Natural killer cell (primary cell): Measurements from ENCODE around the gene LCN9. TPM values are rescaled to one million over a fixed set of nuclear protein-coding genes. Genes with fewer than 3 reads are reported as not detected.

Experiments used
- ATAC-seq, 3 donors: fragments of 150-1000 bp in 2 of 3; fragments of 200-7000 bp in 1 of 3; cut with Tn5 transposase; 1 replicate in 1 of 3; 2 replicates in 2 of 3; pipeline ENCODE4 v1.10.0; 2021; ENCODE audit warnings: mild to moderate bottlenecking in 2 of 3, moderate library complexity in 2 of 3
- DNase-seq, 2 donors: peaks; one replicate each; pipeline versions ENCODE4 v3.0.0 to v3.0.0-alpha.2; 2013 to 2021; ENCODE audit warnings: mixed read lengths in 1 of 2
- H3K27ac ChIP-seq: one replicate; pipeline ENCODE4 v1.5.1; 2013; ENCODE audit warnings: mild to moderate bottlenecking, low read length
- H3K27me3 ChIP-seq: one replicate; pipeline ENCODE4 v1.6.1; 2013; ENCODE audit warnings: low read length; ENCODE audit not compliant: control insufficient read depth, insufficient read depth
- H3K36me3 ChIP-seq: one replicate; pipeline ENCODE4 v1.6.1; 2013; ENCODE audit warnings: low read length; ENCODE audit not compliant: control insufficient read depth, insufficient read depth
- H3K4me1 ChIP-seq: one replicate; pipeline ENCODE4 v1.6.1; 2013; ENCODE audit warnings: low read length; ENCODE audit not compliant: control insufficient read depth, insufficient read depth
- H3K4me3 ChIP-seq: one replicate; pipeline ENCODE4 v1.5.1; 2013; ENCODE audit warnings: low read length
- H3K9me3 ChIP-seq: one replicate; pipeline ENCODE4 v1.6.1; 2013; ENCODE audit warnings: low read length; ENCODE audit not compliant: control insufficient read depth, insufficient read depth
- H3K27ac Mint-ChIP-seq, 2 donors: one replicate each; pipeline ENCODE4 v1.8.0; 2022; ENCODE audit warnings: mild to moderate bottlenecking in 2 of 2, mixed read lengths in 2 of 2, moderate library complexity in 1 of 2
- H3K27me3 Mint-ChIP-seq, 2 donors: one replicate each; pipeline ENCODE4 v1.8.0; 2022; ENCODE audit warnings: low read depth in 2 of 2, mixed read lengths in 2 of 2
- H3K36me3 Mint-ChIP-seq: one replicate; pipeline ENCODE4 v1.8.0; 2022; ENCODE audit warnings: mixed read lengths
- H3K4me1 Mint-ChIP-seq, 2 donors: one replicate each; pipeline ENCODE4 v1.8.0; 2022; ENCODE audit warnings: mixed read lengths in 2 of 2
- H3K4me3 Mint-ChIP-seq: one replicate; pipeline ENCODE4 v1.8.0; 2022; ENCODE audit warnings: mild to moderate bottlenecking, moderate library complexity, mixed read lengths
- H3K9me3 Mint-ChIP-seq, 2 donors: one replicate each; pipeline ENCODE4 v1.8.0; 2022; ENCODE audit warnings: mixed read lengths in 2 of 2
- WGBS: methylation state at CpG from one replicate; pipeline ENCODE4 v1.1.7; 2013; ENCODE audit warnings: missing lambda C conversion rate; ENCODE audit not compliant: insufficient coverage; 5-methylcytosine and 5-hydroxymethylcytosine counted together
- intact Hi-C: fragments of 100-400 bp; cut with micrococcal nuclease; formaldehyde crosslinking; loops from one replicate; pipeline ENCODE4 v1.14.2; 2022
- total RNA-seq, 4 donors: library from RNA; stranded (reverse); fragments of 120-200 nt in 1 of 4; gene quantifications; one replicate each; pipeline versions ENCODE4 v1.2.3 to v1.2.4, GENCODE V29; 2013 to 2022
- TF ChIP-seq, protein P1 (sequence below): fragments of 200-600 bp; IDR thresholded peaks from one replicate; pipeline ENCODE4 v1.8.0; 2022; ENCODE audit warnings: antibody characterized with exemption

The LCN9 gene
- total RNA-seq, 3 donors from 2014 or later (not counting 1 experiment from before 2014, with no cell fraction given), result not detected

DNA sequence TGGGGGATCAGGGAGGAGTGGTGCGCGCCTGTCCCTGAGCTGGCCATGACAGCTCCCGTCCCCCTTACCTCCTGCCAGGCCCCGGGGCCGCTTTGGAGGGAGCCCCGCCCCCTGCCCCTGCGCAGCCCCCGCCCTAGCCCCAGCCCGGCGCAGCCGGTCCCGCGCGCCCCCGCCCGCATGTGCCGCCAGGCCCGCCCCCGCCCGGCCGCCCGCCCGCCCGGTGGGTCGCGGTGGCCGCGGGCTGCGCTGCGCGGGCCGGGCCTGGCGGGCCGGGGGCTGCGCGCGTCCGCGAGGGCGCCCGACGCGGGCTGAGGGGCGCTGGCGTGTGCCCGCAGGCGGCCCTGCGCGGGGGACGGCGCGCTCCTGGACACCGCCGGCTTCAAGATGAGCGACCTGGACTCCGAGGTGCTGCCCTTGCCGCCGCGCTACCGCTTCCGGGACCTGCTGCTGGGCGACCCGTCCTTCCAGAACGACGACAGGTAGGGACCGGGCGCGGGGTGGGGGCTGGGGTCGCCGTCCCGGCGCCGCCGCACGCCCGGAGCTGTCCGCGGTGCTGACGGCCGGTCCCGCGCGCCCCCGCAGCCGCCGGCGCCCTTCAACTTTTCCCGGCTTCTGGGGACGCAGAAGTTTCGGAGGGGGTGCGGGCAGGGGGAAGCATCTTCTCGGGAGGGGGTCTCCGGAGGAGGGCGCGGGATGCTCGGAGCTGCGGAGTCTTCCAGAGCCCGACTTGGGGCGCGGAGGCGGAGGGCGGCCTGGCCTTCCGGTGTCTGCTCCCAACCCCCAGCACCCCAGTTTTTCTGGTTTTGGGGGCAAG is 51.3 kb downstream of the LCN9 start:
- Mint-ChIP-seq H3K4me1 (peaks cover 0 to 3% of the 10 kb centered on the region in 2 donors), H3K27me3 (peaks cover 20 to 28% of the 10 kb centered on the region in 2 donors), H3K9me3 (no peaks in the 10 kb centered on the region), H3K4me3 (no peak overlapping the region), H3K27ac (no peak overlapping the region), H3K36me3 (no peaks in the 10 kb centered on the region)
- Histone ChIP-seq H3K4me3 (no peak overlapping the region), H3K27ac (no peak overlapping the region), H3K4me1 (peaks cover 3% of the 10 kb centered on the region), H3K27me3 (peaks cover 5% of the 10 kb centered on the region), H3K9me3 (no peaks in the 10 kb centered on the region), H3K36me3 (no peaks in the 10 kb centered on the region)
- WGBS, result 5% methylated on average over 103 of the region's 103 CpGs
- DNase-seq (no peak), ATAC-seq (peak in 1 of 3 donors; percentile 51)
- intact Hi-C loops, result no loop called here
- TF ChIP-seq, protein P1, sequence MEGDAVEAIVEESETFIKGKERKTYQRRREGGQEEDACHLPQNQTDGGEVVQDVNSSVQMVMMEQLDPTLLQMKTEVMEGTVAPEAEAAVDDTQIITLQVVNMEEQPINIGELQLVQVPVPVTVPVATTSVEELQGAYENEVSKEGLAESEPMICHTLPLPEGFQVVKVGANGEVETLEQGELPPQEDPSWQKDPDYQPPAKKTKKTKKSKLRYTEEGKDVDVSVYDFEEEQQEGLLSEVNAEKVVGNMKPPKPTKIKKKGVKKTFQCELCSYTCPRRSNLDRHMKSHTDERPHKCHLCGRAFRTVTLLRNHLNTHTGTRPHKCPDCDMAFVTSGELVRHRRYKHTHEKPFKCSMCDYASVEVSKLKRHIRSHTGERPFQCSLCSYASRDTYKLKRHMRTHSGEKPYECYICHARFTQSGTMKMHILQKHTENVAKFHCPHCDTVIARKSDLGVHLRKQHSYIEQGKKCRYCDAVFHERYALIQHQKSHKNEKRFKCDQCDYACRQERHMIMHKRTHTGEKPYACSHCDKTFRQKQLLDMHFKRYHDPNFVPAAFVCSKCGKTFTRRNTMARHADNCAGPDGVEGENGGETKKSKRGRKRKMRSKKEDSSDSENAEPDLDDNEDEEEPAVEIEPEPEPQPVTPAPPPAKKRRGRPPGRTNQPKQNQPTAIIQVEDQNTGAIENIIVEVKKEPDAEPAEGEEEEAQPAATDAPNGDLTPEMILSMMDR, result no peak

DNA sequence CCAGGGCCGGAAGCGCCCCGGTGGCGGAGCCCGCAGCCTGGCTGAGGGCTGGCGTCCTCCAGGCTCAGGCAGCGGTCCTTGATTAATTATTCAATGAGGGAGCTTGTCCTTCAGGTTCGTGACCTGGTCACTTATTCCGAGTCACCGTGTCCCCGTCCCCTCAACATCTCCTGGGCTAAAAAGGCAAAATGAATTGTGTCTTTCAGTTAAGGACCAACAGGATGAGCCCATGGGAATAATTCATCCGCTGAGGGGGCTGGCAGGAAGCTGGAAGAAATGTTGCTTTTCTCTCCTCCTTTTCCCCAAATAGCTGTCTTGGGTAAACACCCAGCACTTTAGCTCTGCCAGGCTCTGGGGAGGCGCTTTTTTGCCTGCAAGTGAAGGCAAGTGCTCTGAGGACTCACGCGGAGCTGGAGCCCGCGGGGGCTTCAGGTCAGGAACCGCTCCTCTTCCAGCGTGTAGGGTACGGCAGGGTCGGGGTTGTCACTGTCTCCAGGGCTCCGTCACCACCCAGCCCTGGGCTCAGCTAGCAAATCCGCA is 52.0 kb downstream of the LCN9 start:
- no peak overlapping the region for H3K4me3 Mint-ChIP-seq
- H3K9me3 ChIP-seq, result no peaks in the 10 kb centered on the region
- no peaks in the 10 kb centered on the region for H3K36me3 ChIP-seq
- peaks cover 0 to 3% of the 10 kb centered on the region in 2 donors for H3K4me1 Mint-ChIP-seq
- no peak overlapping the region for H3K4me3 ChIP-seq
- H3K9me3 Mint-ChIP-seq, result no peaks in the 10 kb centered on the region
- TF ChIP-seq, protein P1, result no peak
- no peak for ATAC-seq
- H3K27me3 Mint-ChIP-seq, result peaks cover 20 to 22% of the 10 kb centered on the region in 2 donors
- peaks cover 5% of the 10 kb centered on the region for H3K27me3 ChIP-seq
- H3K27ac ChIP-seq, result no peak overlapping the region
- DNase-seq, result no peak
- intact Hi-C loops, result no loop called here
- WGBS, result 35% methylated on average over 23 of the region's 23 CpGs
- H3K4me1 ChIP-seq, result peaks cover 3% of the 10 kb centered on the region
- H3K36me3 Mint-ChIP-seq, result no peaks in the 10 kb centered on the region
- no peak overlapping the region for H3K27ac Mint-ChIP-seq

GRCh38 chr9:135716045-135716444 is 52.9 kb downstream of the LCN9 start:
- H3K27me3 Mint-ChIP-seq, result peaks cover 20% of the 10 kb centered on the region in 2 donors
- H3K4me1 Mint-ChIP-seq, result peaks cover 0 to 3% of the 10 kb centered on the region in 2 donors
- no peak overlapping the region for H3K27ac Mint-ChIP-seq
- peaks cover 5% of the 10 kb centered on the region for H3K27me3 ChIP-seq
- peaks cover 3% of the 10 kb centered on the region for H3K4me1 ChIP-seq
- no peak for ATAC-seq
- H3K9me3 Mint-ChIP-seq, result no peaks in the 10 kb centered on the region
- TF ChIP-seq, protein P1, result no peak
- H3K27ac ChIP-seq, result no peak overlapping the region
- no peak for DNase-seq
- no peaks in the 10 kb centered on the region for H3K36me3 ChIP-seq
- no peaks in the 10 kb centered on the region for H3K36me3 Mint-ChIP-seq
- WGBS, result 86% methylated on average over 11 of the region's 11 CpGs
- H3K9me3 ChIP-seq, result no peaks in the 10 kb centered on the region
- no peak overlapping the region for H3K4me3 Mint-ChIP-seq
- intact Hi-C loops, result no loop called here
- no peak overlapping the region for H3K4me3 ChIP-seq

Other genes starting within 250 kb of the LCN9 start
- gene PPP1R26, start 183.5 kb upstream of the LCN9 start, total RNA-seq, result 1 to 10 TPM; 3.2 to 5.3 (median 3.6) TPM
- gene MRPS2, start 162.6 kb upstream of the LCN9 start, total RNA-seq, result 10 to 100 TPM; 15.6 to 26.7 (median 24.7) TPM
- gene LCN1, start 141.9 kb upstream of the LCN9 start, total RNA-seq, result not detected
- gene OBP2A, start 117.2 kb upstream of the LCN9 start, total RNA-seq, result not detected
- gene PAEP, start 101.6 kb upstream of the LCN9 start, total RNA-seq, result not detected
- gene GLT6D1, start 23.8 kb upstream of the LCN9 start, total RNA-seq, result not detected
- gene SOHLH1, start 36.2 kb downstream of the LCN9 start, total RNA-seq, result not detected
- gene KCNT1, start 38.9 kb downstream of the LCN9 start, total RNA-seq, result 1 to 10 TPM in 1 of 3 donors, under 1 TPM in 2; 0.52 to 1.2 (median 0.88) TPM
- 10 to 100 TPM; 25.9 to 33.5 (median 28.1) TPM for gene CAMSAP1, start 244.2 kb downstream of the LCN9 start, total RNA-seq